Subcutaneous adipose tissue (tissue), 4 donors: ENCODE results near the gene CTNNB1. TPM values are rescaled to one million over a fixed set of nuclear protein-coding genes. Genes with fewer than 3 reads are reported as not detected.

Source experiments
- total RNA-seq, 4 donors: library from RNA; depleted of rRNA; stranded (reverse); fragments of >200 nt; gene quantifications; one replicate each; pipeline ENCODE4 v1.1.0, GENCODE V29; 2016
- TF ChIP-seq, protein P1 (sequence below): fragments of 450-650 bp; IDR thresholded peaks from one replicate; pipeline ENCODE4 v1.5.1; 2016; ENCODE audit warnings: low read depth, mild to moderate bottlenecking, control low read depth, antibody characterized with exemption, moderate library complexity

The CTNNB1 gene
- total RNA-seq, 4 donors from 2014 or later = 234 to 450 (median 389) TPM

DNA sequence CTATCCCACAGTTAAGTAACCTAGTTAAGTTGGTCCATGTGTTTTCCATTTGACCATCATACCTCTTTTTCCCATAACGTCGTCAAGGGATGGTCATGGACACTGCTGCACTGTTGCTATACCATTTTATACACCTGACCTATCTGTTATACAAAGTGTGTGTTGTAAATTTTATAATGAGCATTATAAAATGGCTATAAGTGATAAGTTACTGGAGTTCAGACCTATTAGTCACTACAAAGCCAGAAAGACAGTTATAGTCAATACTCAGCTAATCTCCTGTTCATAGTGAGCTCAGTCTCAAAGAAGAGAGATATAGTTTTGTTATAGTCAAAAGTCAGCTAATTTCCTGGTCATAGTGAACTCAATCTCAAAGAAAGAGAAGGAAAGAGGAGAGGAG, 18.9 kb upstream of the CTNNB1 start:
- TF ChIP-seq, protein P1, sequence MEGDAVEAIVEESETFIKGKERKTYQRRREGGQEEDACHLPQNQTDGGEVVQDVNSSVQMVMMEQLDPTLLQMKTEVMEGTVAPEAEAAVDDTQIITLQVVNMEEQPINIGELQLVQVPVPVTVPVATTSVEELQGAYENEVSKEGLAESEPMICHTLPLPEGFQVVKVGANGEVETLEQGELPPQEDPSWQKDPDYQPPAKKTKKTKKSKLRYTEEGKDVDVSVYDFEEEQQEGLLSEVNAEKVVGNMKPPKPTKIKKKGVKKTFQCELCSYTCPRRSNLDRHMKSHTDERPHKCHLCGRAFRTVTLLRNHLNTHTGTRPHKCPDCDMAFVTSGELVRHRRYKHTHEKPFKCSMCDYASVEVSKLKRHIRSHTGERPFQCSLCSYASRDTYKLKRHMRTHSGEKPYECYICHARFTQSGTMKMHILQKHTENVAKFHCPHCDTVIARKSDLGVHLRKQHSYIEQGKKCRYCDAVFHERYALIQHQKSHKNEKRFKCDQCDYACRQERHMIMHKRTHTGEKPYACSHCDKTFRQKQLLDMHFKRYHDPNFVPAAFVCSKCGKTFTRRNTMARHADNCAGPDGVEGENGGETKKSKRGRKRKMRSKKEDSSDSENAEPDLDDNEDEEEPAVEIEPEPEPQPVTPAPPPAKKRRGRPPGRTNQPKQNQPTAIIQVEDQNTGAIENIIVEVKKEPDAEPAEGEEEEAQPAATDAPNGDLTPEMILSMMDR = no peak

DNA sequence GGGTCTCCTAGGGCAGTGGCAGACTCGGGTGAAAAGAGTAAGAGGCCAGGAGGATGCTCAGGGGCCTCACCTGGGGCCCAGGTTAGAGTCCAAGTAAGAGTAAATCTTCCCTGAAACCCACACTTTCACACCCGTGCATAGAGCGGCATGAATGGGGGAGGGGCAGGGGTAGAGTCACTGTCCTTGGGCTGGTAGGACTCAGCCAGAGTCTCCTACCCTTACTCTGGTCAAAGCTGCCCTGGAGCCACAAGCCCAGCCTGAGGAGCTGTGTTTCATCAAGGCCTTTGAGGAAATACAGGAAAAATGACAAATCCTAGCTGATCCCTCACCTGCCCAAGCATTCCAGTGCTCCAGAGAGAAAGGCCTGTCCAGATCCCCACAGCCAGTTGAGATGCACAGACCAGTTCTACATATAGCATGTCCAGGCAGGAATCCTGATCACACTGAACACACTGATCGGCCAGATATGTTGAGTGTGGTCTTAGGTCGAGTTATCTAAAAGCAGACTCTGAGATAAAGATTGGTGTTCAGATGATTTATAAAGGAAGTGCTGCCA, 16.7 kb upstream of the CTNNB1 start:
- TF ChIP-seq, protein P1 = no peak

DNA sequence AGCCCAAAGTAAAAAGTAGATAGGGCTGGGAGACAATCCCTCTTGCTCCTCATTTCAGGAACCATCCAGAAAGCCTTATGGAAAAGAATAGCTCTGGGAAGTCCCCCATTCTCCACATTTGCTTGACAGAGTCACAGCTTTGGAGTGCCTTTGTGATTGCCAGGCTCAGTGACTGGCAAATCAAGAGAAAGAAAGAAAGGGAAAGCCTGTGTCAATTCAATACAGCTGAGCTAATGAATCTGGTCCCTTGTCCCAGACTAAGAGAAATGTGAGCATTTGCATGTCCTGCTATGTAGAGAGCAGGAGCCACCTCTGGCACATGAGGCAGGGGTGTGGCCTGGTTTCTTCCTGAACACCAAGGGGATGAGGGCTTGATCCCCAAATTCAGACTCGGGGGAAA, 14.9 kb upstream of the CTNNB1 start:
- TF ChIP-seq, protein P1 = no peak

- TF ChIP-seq, protein P1 = no peak
These were observed 13.0 kb upstream of the CTNNB1 start for GRCh38 chr3:41186297-41186696.

- TF ChIP-seq, protein P1 = no peak
These were observed 11.0 kb upstream of the CTNNB1 start for GRCh38 chr3:41188306-41188705.

GRCh38 chr3:41190509-41191284, 8.6 kb upstream of the CTNNB1 start:
- TF ChIP-seq, protein P1 = no peak

- TF ChIP-seq, protein P1 = no peak
These were observed 6.4 kb upstream of the CTNNB1 start for GRCh38 chr3:41192885-41193284.
